ENCODE measurements around the gene TMA16.

- TF ChIP-seq POLR2A (IDR thresholded peaks at IDR 0.05; ENCODE audit: low read depth, low read length) (no peak), POLR2AphosphoS5 (IDR thresholded peaks at IDR 0.05; ENCODE audit: low read depth, low read length) (no peak), TAF1 (IDR thresholded peaks at IDR 0.05; ENCODE audit: low read depth, low read length) (no peak)
These were observed 4.6 kb upstream of the TMA16 start for GRCh38 chr4:163489929-163490328.

Measured in GM12891 (cell line).